Measurements from ENCODE around the gene C14orf119. TPM values are rescaled to one million over a fixed set of nuclear protein-coding genes. Genes with fewer than 3 reads are reported as not detected.
"Not testable (repeated sequence)": the region's sequence is repeated elsewhere in the genome, so short reads cannot be mapped to it uniquely, and the experiment has no call there.

C14orf119 gene
- total and polyA plus RNA-seq, 8 donors: 52.6 to 67.6 (median 63.5) TPM

- TF ChIP-seq CTCF (IDR thresholded peaks at IDR 0.05): no peak
- intact Hi-C loops (cut with DNase I): loop anchor here in 1 of 2 donors (5.0 kb wide), 1 partner anchor 37 kb away; no protein-coding TSS in a partner anchor
These were observed 9.5 kb downstream of the C14orf119 start, which contains the start of gene CIROP for GRCh38 chr14:23104591-23105347. CIROP (minus strand) TSS chr14:23104989; CDS start chr14:23104920, 69 bp downstream.

GRCh38 chr14:23105348-23105824 lies 10.1 kb downstream of the C14orf119 start:
- Histone ChIP-seq H3K27ac (no peak overlapping the region), H3K36me3 (no peaks in the 10 kb centered on the region), H3K27me3 (no peaks in the 10 kb centered on the region), H3K4me3 (no peak overlapping the region), H3K4me1 (peaks cover 0 to 10% of the 10 kb centered on the region in 2 donors), H3K9me3 (no peaks in the 10 kb centered on the region)
- no peak for TF ChIP-seq CTCF (IDR thresholded peaks at IDR 0.05)
- DNase-seq (no peak), ATAC-seq (no peak)
- intact Hi-C loops (cut with DNase I): loop anchor here in 1 of 2 donors (5.0 kb wide), 1 partner anchor 38 kb away; no protein-coding TSS in a partner anchor

More at GRCh38 chr14:23104591-23105347, 9.5 kb downstream of the C14orf119 start, which contains the start of gene CIROP:
- Histone ChIP-seq H3K4me1 (peaks cover 0 to 10% of the 10 kb centered on the region in 2 donors), H3K36me3 (no peaks in the 10 kb centered on the region), H3K9me3 (no peaks in the 10 kb centered on the region), H3K4me3 (no peak within 1 kb of the TSS), H3K27ac (no peak within 1 kb of the TSS), H3K27me3 (no peaks in the 10 kb centered on the region)
- no peak for DNase-seq
- no peak for ATAC-seq

GRCh38 chr14:23106747-23107045 lies 11.4 kb downstream of the C14orf119 start:
- peaks cover 0 to 10% of the 10 kb centered on the region in 2 donors for H3K4me1 ChIP-seq
- H3K27me3 ChIP-seq: peaks cover 0 to 11% of the 10 kb centered on the region in 2 donors
- no peak overlapping the region for H3K4me3 ChIP-seq
- no peak for ATAC-seq
- intact Hi-C loops (cut with DNase I): loop anchor here in 1 of 2 donors (5.0 kb wide), 1 partner anchor 39 kb away; no protein-coding TSS in a partner anchor
- peak overlapping the region in 1 of 2 donors; percentile 8 for H3K27ac ChIP-seq
- no peaks in the 10 kb centered on the region for H3K36me3 ChIP-seq
- no peak for DNase-seq
- no peak for TF ChIP-seq CTCF (IDR thresholded peaks at IDR 0.05)
- no peaks in the 10 kb centered on the region for H3K9me3 ChIP-seq

- not testable (repeated sequence) for H3K9me3 ChIP-seq, DNase-seq, H3K4me3 ChIP-seq, H3K27ac ChIP-seq, ATAC-seq, H3K36me3 ChIP-seq, H3K4me1 ChIP-seq
- intact Hi-C loops (cut with DNase I): loop anchor here in 1 of 2 donors (5.0 kb wide), 1 partner anchor 40 kb away; no protein-coding TSS in a partner anchor
- peaks cover 0 to 12% of the 10 kb centered on the region in 2 donors for H3K27me3 ChIP-seq
These were observed 12.3 kb downstream of the C14orf119 start for GRCh38 chr14:23107620-23108019.

GRCh38 chr14:23108169-23108568 lies 12.9 kb downstream of the C14orf119 start:
- ATAC-seq, H3K36me3 ChIP-seq, H3K4me3 ChIP-seq, DNase-seq, H3K4me1 ChIP-seq, H3K9me3 ChIP-seq, H3K27ac ChIP-seq: not testable (repeated sequence)
- intact Hi-C loops (cut with DNase I): loop anchor here in 1 of 2 donors (5.0 kb wide), 1 partner anchor 41 kb away; no protein-coding TSS in a partner anchor
- peaks cover 0 to 12% of the 10 kb centered on the region in 2 donors for H3K27me3 ChIP-seq

GRCh38 chr14:23109769-23110168 lies 14.5 kb downstream of the C14orf119 start:
- Histone ChIP-seq H3K4me1 (peaks cover 2 to 26% of the 10 kb centered on the region in 2 donors), H3K27me3 (peaks cover 0 to 12% of the 10 kb centered on the region in 2 donors), H3K27ac (no peak overlapping the region), H3K4me3 (no peak overlapping the region), H3K36me3 (no peaks in the 10 kb centered on the region), H3K9me3 (no peaks in the 10 kb centered on the region)
- intact Hi-C loops (cut with DNase I): loop anchor here in 1 of 2 donors (5.0 kb wide), 1 partner anchor 42 kb away; no protein-coding TSS in a partner anchor
- DNase-seq (no peak), ATAC-seq (no peak)
- no peak for TF ChIP-seq CTCF (IDR thresholded peaks at IDR 0.05)

Measured in left lung (tissue), 10 donors.